ENCODE measurements around the gene CTNNA3. TPM values are rescaled to one million over a fixed set of nuclear protein-coding genes. Genes with fewer than 3 reads are reported as not detected.

Gene CTNNA3
- total RNA-seq, 1 donor from 2014 or later = 3.3 TPM

- Mint-ChIP-seq H3K27me3 (ENCODE audit: unreplicated experiment) (no peaks in the 10 kb centered on the region), H3K4me1 (ENCODE audit: low read depth, unreplicated experiment) (no peaks in the 10 kb centered on the region), H3K27ac (ENCODE audit: unreplicated experiment) (no peak overlapping the region), H3K9me3 (ENCODE audit: unreplicated experiment) (no peaks in the 10 kb centered on the region), H3K4me3 (ENCODE audit: unreplicated experiment) (no peak overlapping the region), H3K36me3 (ENCODE audit: unreplicated experiment) (no peaks in the 10 kb centered on the region)
- no peak for DNase-seq
- no peak for TF ChIP-seq CTCF (IDR thresholded peaks at IDR 0.05; ENCODE audit: partially characterized antibody, unreplicated experiment)
These were observed 731.0 kb downstream of the CTNNA3 start for GRCh38 chr10:66964946-66965345.

GRCh38 chr10:66958466-66958865 lies 737.5 kb downstream of the CTNNA3 start:
- no peaks in the 10 kb centered on the region for H3K36me3 Mint-ChIP-seq (ENCODE audit: unreplicated experiment)
- H3K27ac Mint-ChIP-seq (ENCODE audit: unreplicated experiment) = no peak overlapping the region
- no peaks in the 10 kb centered on the region for H3K27me3 Mint-ChIP-seq (ENCODE audit: unreplicated experiment)
- H3K4me3 Mint-ChIP-seq (ENCODE audit: unreplicated experiment) = no peak overlapping the region
- H3K9me3 Mint-ChIP-seq (ENCODE audit: unreplicated experiment) = no peaks in the 10 kb centered on the region
- DNase-seq = no peak
- no peak for TF ChIP-seq CTCF (IDR thresholded peaks at IDR 0.05; ENCODE audit: partially characterized antibody, unreplicated experiment)
- H3K4me1 Mint-ChIP-seq (ENCODE audit: low read depth, unreplicated experiment) = no peaks in the 10 kb centered on the region

GRCh38 chr10:66951896-66952295 lies 744.1 kb downstream of the CTNNA3 start:
- Mint-ChIP-seq H3K9me3 (ENCODE audit: unreplicated experiment) (no peaks in the 10 kb centered on the region), H3K4me3 (ENCODE audit: unreplicated experiment) (no peak overlapping the region), H3K4me1 (ENCODE audit: low read depth, unreplicated experiment) (no peaks in the 10 kb centered on the region), H3K27ac (ENCODE audit: unreplicated experiment) (no peak overlapping the region), H3K27me3 (ENCODE audit: unreplicated experiment) (no peaks in the 10 kb centered on the region), H3K36me3 (ENCODE audit: unreplicated experiment) (no peaks in the 10 kb centered on the region)
- no peak for TF ChIP-seq CTCF (IDR thresholded peaks at IDR 0.05; ENCODE audit: partially characterized antibody, unreplicated experiment)
- no peak for DNase-seq

GRCh38 chr10:66943590-66943989 lies 752.4 kb downstream of the CTNNA3 start:
- no peak overlapping the region for H3K4me3 Mint-ChIP-seq (ENCODE audit: unreplicated experiment)
- TF ChIP-seq CTCF (IDR thresholded peaks at IDR 0.05; ENCODE audit: partially characterized antibody, unreplicated experiment) = no peak
- H3K27me3 Mint-ChIP-seq (ENCODE audit: unreplicated experiment) = no peaks in the 10 kb centered on the region
- no peaks in the 10 kb centered on the region for H3K36me3 Mint-ChIP-seq (ENCODE audit: unreplicated experiment)
- H3K4me1 Mint-ChIP-seq (ENCODE audit: low read depth, unreplicated experiment) = no peaks in the 10 kb centered on the region
- H3K27ac Mint-ChIP-seq (ENCODE audit: unreplicated experiment) = no peak overlapping the region
- H3K9me3 Mint-ChIP-seq (ENCODE audit: unreplicated experiment) = no peaks in the 10 kb centered on the region
- no peak for DNase-seq

GRCh38 chr10:66942407-66942806 lies 753.6 kb downstream of the CTNNA3 start:
- Mint-ChIP-seq H3K36me3 (ENCODE audit: unreplicated experiment) (no peaks in the 10 kb centered on the region), H3K4me1 (ENCODE audit: low read depth, unreplicated experiment) (no peaks in the 10 kb centered on the region), H3K27me3 (ENCODE audit: unreplicated experiment) (no peaks in the 10 kb centered on the region), H3K27ac (ENCODE audit: unreplicated experiment) (no peak overlapping the region), H3K4me3 (ENCODE audit: unreplicated experiment) (no peak overlapping the region), H3K9me3 (ENCODE audit: unreplicated experiment) (no peaks in the 10 kb centered on the region)
- no peak for TF ChIP-seq CTCF (IDR thresholded peaks at IDR 0.05; ENCODE audit: partially characterized antibody, unreplicated experiment)
- DNase-seq = no peak
